Heart right ventricle (tissue), 16 donors: Measurements from ENCODE around the gene ABCC12. TPM values are rescaled to one million over a fixed set of nuclear protein-coding genes. Genes with fewer than 3 reads are reported as not detected.
"Not testable (repeated sequence)": the region's sequence is repeated elsewhere in the genome, so short reads cannot be mapped to it uniquely, and the experiment has no call there.

Source experiments
- ATAC-seq, 8 donors: fragments of 200-7000 bp; cut with Tn5 transposase; one replicate each; pipeline ENCODE4 v1.9.1; 2020; ENCODE audit warnings: mild to moderate bottlenecking in 8 of 8, moderate library complexity in 8 of 8, moderate number of reproducible peaks in 1 of 8
- DNase-seq, 2 donors: peaks; one replicate each; pipeline ENCODE4 v3.0.0-alpha.2; 2020
- H3K27ac ChIP-seq, 10 donors: fragments of 200-600 bp; sonication (generic) in 2 of 10; one replicate each; pipeline versions ENCODE4 v1.5.0 to v1.8.0; 2020 to 2022; ENCODE audit warnings: mild to moderate bottlenecking in 3 of 10
- H3K27me3 ChIP-seq, 7 donors: fragments of 200-600 bp; one replicate each; pipeline ENCODE4 v1.8.0; 2021 to 2022; ENCODE audit warnings: mild to moderate bottlenecking in 2 of 7
- H3K36me3 ChIP-seq, 9 donors: fragments of 200-600 bp; sonication (generic) in 1 of 9; one replicate each; pipeline versions ENCODE4 v1.5.0 to v1.8.0; 2020 to 2022; ENCODE audit warnings: mild to moderate bottlenecking in 2 of 9
- H3K4me1 ChIP-seq, 9 donors: fragments of 200-600 bp; sonication (generic) in 1 of 9; one replicate each; pipeline versions ENCODE4 v1.5.0 to v1.8.0; 2020 to 2022; ENCODE audit warnings: mild to moderate bottlenecking in 4 of 9
- H3K4me3 ChIP-seq, 10 donors: fragments of 200-600 bp; sonication (generic) in 2 of 10; one replicate each; pipeline versions ENCODE4 v1.5.0 to v1.8.0; 2020 to 2022; ENCODE audit warnings: mild to moderate bottlenecking in 7 of 10, moderate library complexity in 2 of 10
- H3K9me3 ChIP-seq, 11 donors: fragments of 200-600 bp in 10 of 11; sonication (generic) in 2 of 11; one replicate each; pipeline versions ENCODE4 v1.5.0 to v1.8.0; 2013 to 2022; ENCODE audit warnings: mild to moderate bottlenecking in 2 of 11, control low read depth in 1 of 11, moderate library complexity in 1 of 11
- WGBS, 2 donors: extraction: QIAGEN DNeasy Blood & Tissue Kit; methylation state at CpG; one replicate each; pipeline ENCODE4 v1.1.7; 2013; ENCODE audit warnings: inconsistent platforms in 1 of 2; 5-methylcytosine and 5-hydroxymethylcytosine counted together
- intact Hi-C, 10 donors: fragments of 100-400 bp; cut with DNase I; formaldehyde crosslinking; loops; one replicate each; pipeline versions ENCODE4 v1.11.1 to v1.14.2; 2022
- polyA plus RNA-seq, 2 donors: library from polyadenylated mRNA; stranded (reverse); fragments of 200-250 nt; gene quantifications; one replicate each; pipeline ENCODE4 v1.2.3, GENCODE V29; 2013
- total RNA-seq, 10 donors: library from RNA; stranded (reverse); fragmentation: NEBNext Ultra II Directional in 3 of 10; extraction: Animal tissue kit (Norgen Biotek cat#: 25700) in 3 of 10; gene quantifications; one replicate each; pipeline versions ENCODE4 v1.2.1 to v1.2.4, GENCODE V29; 2021 to 2023
- TF ChIP-seq, protein P1 (sequence below), 9 donors: fragments of 200-600 bp; sonication (generic) in 2 of 9; IDR thresholded peaks; one replicate each; pipeline versions ENCODE4 v1.5.0 to v1.8.0; 2021 to 2022; ENCODE audit warnings: antibody characterized with exemption in 9 of 9, mild to moderate bottlenecking in 5 of 9, moderate library complexity in 1 of 9
- donor health status: Arrhythmogenic right ventricular cardiomyopathy.
- donor health status: ischemic (EF 13 %, LVEDD 7.1; RV severe dilation, severe dysfunction).
- donor health status: healthy with polysubstance abuse.
- donor health status: DM: no; HTN: yes; CAD: no.
- donor health status: DM: no; HTN: no; CAD: no.
- donor health status: ischemic (EF 25% LVEDD 6.9; RV normal size, moderate dysfunction).
- donor health status: ischemic (EF 25% LVEDD 5.7; RV mildly dilated, moderate dysfunction).
- donor health status: healthy.
- donor health status: DM: yes; HTN: yes; CAD: no.
- donor health status: Ischemic cardiomyopathy.
- donor health status: ischemic (EF 35%, LVEDD 5.7; RV mildly dilated, moderate dysfunction).
- donor health status: nonischemic (EF 11% LVEDD 7.7; RV severe dilation, severe dysfunction).
- donor health status: DM: yes; HTN: yes; CAD: no.
- donor health status: PGD.
- donor health status: ischemic (EF 29% LVEDD 5.4; RV normal size, mild dysfunction).
- donor health status: nonischemic (EF 23%, LVEDD 6.1; RV moderate dilation, normal function).

The ABCC12 gene
- total and polyA plus RNA-seq, 12 donors: 0.01 to 0.20 (median 0.07) TPM; not detected in 9

DNA sequence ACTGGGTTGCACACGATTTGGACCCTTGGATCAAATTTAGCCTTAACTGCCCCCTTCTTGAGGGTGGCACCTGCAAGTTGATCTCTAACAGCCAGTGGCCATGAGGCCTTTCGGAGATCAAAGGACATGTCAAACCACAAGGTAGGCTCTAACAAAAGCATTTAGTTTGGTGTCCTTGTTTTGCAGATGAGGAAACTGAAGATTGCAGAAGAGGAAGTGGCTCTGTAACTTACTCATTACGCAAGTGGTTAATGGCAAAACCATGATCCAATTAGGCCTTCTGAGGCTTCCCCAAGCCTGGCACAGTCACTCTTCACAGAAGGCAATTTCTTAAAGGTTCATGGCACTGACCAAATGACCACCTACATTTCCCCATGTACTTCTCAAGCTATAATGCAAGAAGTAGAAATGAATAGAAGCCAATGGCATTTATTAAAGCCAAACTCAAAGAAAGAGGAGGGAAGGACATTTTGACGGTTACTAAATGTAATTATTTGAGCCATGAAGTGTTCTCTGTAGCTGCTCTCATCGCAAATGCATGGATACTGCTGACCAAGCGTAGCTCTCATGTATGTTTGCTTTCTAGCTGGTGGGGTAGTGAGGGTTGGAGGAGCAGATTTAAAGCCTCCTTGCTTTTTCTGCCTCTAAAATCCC, 32.8 kb upstream of the ABCC12 start:
- ATAC-seq (peak in 1 of 8 donors; percentile 22), DNase-seq (no peak)
- TF ChIP-seq, protein P1, sequence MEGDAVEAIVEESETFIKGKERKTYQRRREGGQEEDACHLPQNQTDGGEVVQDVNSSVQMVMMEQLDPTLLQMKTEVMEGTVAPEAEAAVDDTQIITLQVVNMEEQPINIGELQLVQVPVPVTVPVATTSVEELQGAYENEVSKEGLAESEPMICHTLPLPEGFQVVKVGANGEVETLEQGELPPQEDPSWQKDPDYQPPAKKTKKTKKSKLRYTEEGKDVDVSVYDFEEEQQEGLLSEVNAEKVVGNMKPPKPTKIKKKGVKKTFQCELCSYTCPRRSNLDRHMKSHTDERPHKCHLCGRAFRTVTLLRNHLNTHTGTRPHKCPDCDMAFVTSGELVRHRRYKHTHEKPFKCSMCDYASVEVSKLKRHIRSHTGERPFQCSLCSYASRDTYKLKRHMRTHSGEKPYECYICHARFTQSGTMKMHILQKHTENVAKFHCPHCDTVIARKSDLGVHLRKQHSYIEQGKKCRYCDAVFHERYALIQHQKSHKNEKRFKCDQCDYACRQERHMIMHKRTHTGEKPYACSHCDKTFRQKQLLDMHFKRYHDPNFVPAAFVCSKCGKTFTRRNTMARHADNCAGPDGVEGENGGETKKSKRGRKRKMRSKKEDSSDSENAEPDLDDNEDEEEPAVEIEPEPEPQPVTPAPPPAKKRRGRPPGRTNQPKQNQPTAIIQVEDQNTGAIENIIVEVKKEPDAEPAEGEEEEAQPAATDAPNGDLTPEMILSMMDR (IDR thresholded peaks at IDR 0.05): no peak
- 82 to 86% methylated on average over 6 of the region's 6 CpGs for WGBS, 2 donors
- Histone ChIP-seq H3K27me3 (no peaks in the 10 kb centered on the region), H3K36me3 (no peaks in the 10 kb centered on the region), H3K4me1 (peaks cover 0 to 15% (median 0%) of the 10 kb centered on the region in 9 donors), H3K27ac (peak overlapping the region in 1 of 10 donors; percentile 64), H3K4me3 (no peak overlapping the region), H3K9me3 (no peaks in the 10 kb centered on the region)
- intact Hi-C loops: no loop called here

DNA sequence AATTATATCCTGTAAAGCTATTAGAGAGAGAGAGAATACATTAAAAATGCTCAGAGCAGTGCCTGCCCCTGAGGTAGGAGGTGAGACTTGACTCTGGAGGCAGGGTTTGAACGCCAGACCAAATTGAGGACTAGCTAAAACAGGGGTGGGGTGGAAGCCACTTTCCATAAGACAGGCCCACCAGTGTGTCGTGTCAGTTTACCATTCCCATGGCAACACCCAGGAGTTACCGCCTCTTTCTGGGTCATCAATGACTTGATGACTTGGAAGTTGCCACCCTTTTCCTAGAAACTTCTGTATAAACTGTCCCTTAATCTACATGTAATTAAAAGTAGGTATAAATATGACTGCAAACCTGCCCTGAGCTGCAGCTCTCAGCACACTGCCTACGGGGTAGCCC, 32.0 kb upstream of the ABCC12 start:
- TF ChIP-seq, protein P1 (IDR thresholded peaks at IDR 0.05): no peak
- H3K4me1 ChIP-seq: peaks cover 0 to 15% (median 0%) of the 10 kb centered on the region in 9 donors
- H3K9me3 ChIP-seq: no peaks in the 10 kb centered on the region
- no peak for DNase-seq
- peak overlapping the region in 1 of 10 donors; percentile 34 for H3K27ac ChIP-seq
- no peak overlapping the region for H3K4me3 ChIP-seq
- WGBS, 2 donors: 82 to 84% methylated on average over 4 of the region's 4 CpGs
- intact Hi-C loops: no loop called here
- H3K27me3 ChIP-seq: no peaks in the 10 kb centered on the region
- H3K36me3 ChIP-seq: no peaks in the 10 kb centered on the region
- no peak for ATAC-seq

DNA sequence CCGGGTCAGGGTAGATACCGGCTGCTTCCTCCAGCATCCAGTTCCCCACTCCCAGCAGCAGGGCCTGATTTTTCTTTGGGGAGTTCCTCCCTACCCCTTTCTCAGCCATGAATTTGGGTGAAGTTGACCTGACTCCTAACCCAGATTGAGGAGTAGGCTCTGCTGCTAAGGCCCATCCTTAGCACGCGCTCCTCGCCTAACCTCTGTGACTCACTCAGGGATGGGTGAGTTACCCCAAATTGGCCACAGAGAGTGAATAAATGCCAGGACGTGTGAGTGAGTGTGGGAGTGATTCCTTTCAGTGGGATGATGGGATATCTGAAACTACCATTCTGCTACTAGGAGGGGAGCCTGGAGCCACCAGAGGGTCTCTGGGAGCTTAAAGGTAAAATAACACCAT, 28.9 kb upstream of the ABCC12 start:
- 83 to 87% methylated on average over 6 of the region's 6 CpGs for WGBS, 2 donors
- no peak for DNase-seq
- no peak for ATAC-seq

DNA sequence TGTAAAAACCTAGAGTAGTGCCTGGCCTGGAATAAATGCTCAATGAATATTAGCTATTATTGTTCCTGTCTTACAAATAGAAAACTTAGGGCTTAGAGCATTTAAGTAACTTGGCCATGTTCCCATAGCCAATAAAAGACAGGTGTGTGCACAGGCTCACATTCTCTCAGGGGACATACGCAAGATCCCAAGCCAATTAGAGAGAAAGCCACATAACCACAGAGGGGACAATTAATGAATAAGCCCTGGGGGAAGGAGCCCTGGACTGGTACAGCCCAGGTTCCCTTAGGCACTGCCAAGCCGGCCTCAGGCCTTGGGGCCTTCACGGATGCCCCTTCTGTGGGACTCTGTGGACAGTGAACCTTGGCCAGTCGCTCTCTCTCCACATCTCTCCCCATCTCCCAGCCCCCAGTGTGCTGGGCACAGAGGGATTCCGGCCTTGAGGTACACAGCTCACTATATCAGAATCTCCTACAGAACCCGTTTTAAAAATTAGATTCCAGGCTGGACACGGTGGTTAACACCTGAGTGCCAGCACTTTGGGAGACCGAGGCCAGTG, 27.3 kb upstream of the ABCC12 start:
- Histone ChIP-seq H3K4me3 (no peak overlapping the region), H3K36me3 (no peaks in the 10 kb centered on the region), H3K4me1 (peaks cover 0 to 3% (median 0%) of the 10 kb centered on the region in 9 donors), H3K27me3 (no peaks in the 10 kb centered on the region), H3K9me3 (no peaks in the 10 kb centered on the region), H3K27ac (no peak overlapping the region)
- WGBS, 2 donors: 86 to 89% methylated on average over 8 of the region's 8 CpGs
- DNase-seq: no peak
- intact Hi-C loops: no loop called here
- TF ChIP-seq, protein P1 (IDR thresholded peaks at IDR 0.05): no peak
- ATAC-seq: no peak

More for the DNA sequence above, 28.9 kb upstream of the ABCC12 start:
- intact Hi-C loops: no loop called here
- no peak overlapping the region for H3K27ac ChIP-seq
- H3K4me3 ChIP-seq: no peak overlapping the region
- H3K9me3 ChIP-seq: no peaks in the 10 kb centered on the region
- H3K4me1 ChIP-seq: peaks cover 0 to 15% (median 0%) of the 10 kb centered on the region in 9 donors
- TF ChIP-seq, protein P1 (IDR thresholded peaks at IDR 0.05): no peak
- H3K27me3 ChIP-seq: no peaks in the 10 kb centered on the region
- no peaks in the 10 kb centered on the region for H3K36me3 ChIP-seq

DNA sequence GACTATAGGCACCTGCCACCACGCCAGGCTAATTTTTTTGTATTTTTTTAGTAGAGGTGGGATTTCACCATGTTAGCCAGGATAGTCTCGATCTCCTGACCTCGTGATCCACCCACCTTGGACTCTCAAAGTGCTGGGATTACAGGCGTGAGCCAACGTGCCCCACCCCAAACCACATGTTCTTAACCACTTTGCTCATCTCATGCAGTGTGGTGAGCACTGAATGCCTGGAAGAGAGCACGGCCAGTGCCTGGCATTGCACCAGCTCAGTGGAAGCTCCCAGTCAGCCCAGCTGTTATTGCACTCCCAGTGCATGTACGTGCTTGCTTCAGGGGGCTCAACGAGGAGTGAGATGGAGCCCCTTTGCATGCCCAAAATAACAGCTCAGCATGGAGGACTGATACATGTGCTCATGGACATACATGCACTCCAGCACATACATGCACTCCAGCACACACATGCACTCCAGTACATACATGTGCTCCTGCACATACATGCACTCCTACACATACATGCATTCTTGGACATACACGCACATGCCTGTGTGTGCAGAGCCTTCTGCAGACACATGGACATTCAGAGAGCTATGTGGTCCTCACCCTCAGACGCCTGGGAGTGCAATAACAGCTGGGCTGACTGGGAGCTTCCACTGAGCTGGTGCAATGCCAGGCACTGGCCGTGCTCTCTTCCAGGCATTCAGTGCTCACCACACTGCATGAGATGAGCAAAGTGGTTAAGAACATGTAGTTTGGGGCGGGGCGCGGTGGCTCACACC, 26.1 kb upstream of the ABCC12 start:
- intact Hi-C loops, H3K4me3 ChIP-seq, H3K27me3 ChIP-seq, DNase-seq, H3K4me1 ChIP-seq, H3K36me3 ChIP-seq, ATAC-seq, H3K9me3 ChIP-seq, H3K27ac ChIP-seq: not testable (repeated sequence)
- 82% methylated on average over 14 of the region's 14 CpGs for WGBS, 2 donors
